Chondrocyte (in vitro differentiated cells): Measurements from ENCODE around the gene TMEM213. TPM values are rescaled to one million over a fixed set of nuclear protein-coding genes. Genes with fewer than 3 reads are reported as not detected.
"Not testable (repeated sequence)": the region's sequence is repeated elsewhere in the genome, so short reads cannot be mapped to it uniquely, and the experiment has no call there.

Source experiments
- DNase-seq: peaks from one replicate; pipeline ENCODE4 v3.0.0; 2021; ENCODE audit warnings: mixed read lengths, low spot score
- H3K27ac Mint-ChIP-seq: one replicate; pipeline ENCODE4 v1.8.0; 2021; ENCODE audit warnings: mild to moderate bottlenecking, moderate library complexity, mixed read lengths; ENCODE audit not compliant: unreplicated experiment
- H3K27me3 Mint-ChIP-seq: 2 replicates; pipeline ENCODE4 v1.8.0; 2021; ENCODE audit warnings: low read depth, mixed read lengths
- H3K36me3 Mint-ChIP-seq: 2 replicates; pipeline ENCODE4 v1.8.0; 2021; ENCODE audit warnings: low read depth, mixed read lengths
- H3K4me1 Mint-ChIP-seq: 2 replicates; pipeline ENCODE4 v1.8.0; 2021; ENCODE audit warnings: low read depth, mild to moderate bottlenecking, mixed read lengths
- H3K4me3 Mint-ChIP-seq: one replicate; pipeline ENCODE4 v1.8.0; 2021; ENCODE audit warnings: mild to moderate bottlenecking, moderate library complexity, mixed read lengths; ENCODE audit not compliant: unreplicated experiment
- H3K9me3 Mint-ChIP-seq: 2 replicates; pipeline ENCODE4 v1.8.0; 2021; ENCODE audit warnings: low read depth, mixed read lengths
- CTCF ChIP-seq: fragments of 200-600 bp; sonication (generic); IDR thresholded peaks from 2 replicates; pipeline ENCODE4 v1.5.0; 2021; ENCODE audit warnings: antibody characterized with exemption, mild to moderate bottlenecking, moderate library complexity
- total RNA-seq: library from RNA; stranded (reverse); gene quantifications from 3 replicates; pipeline ENCODE4 v1.2.1, GENCODE V29; 2021

Gene TMEM213
- total RNA-seq, 1 donor from 2014 or later, result not detected

DNA sequence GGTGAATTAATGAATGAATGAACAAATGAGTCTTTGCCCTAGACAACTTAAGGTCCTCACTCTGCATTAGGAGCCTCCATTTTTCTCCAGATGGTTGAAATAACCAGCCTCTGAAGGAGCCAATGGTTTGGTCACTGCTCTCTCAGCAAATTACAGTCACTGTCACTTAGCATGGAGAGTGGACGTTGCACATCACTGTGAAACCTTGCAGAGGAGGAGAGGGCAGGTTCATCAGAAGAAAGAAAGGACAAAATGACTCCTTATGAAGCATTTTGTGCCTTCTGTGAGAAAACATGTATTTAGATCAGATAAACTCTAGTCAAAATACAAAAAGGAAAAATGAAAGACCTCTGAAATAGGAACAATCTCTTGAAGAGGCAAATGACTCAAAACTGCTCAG lies 6.8 kb downstream of the TMEM213 start:
- Mint-ChIP-seq H3K4me1 (no peaks in the 10 kb centered on the region), H3K36me3 (no peaks in the 10 kb centered on the region), H3K9me3 (no peaks in the 10 kb centered on the region), H3K27me3 (peaks cover 18% of the 10 kb centered on the region), H3K4me3 (no peak overlapping the region), H3K27ac (no peak overlapping the region)
- TF ChIP-seq CTCF, result no peak
- DNase-seq, result no peak

GRCh38 chr7:138809346-138809745 lies 11.6 kb downstream of the TMEM213 start:
- Mint-ChIP-seq H3K27me3 (peaks cover 8% of the 10 kb centered on the region), H3K9me3 (no peaks in the 10 kb centered on the region), H3K4me1 (no peaks in the 10 kb centered on the region), H3K4me3 (no peak overlapping the region), H3K27ac (no peak overlapping the region), H3K36me3 (no peaks in the 10 kb centered on the region)
- no peak for DNase-seq
- no peak for TF ChIP-seq CTCF

GRCh38 chr7:138811327-138811726 lies 13.5 kb downstream of the TMEM213 start:
- H3K9me3 Mint-ChIP-seq, H3K36me3 Mint-ChIP-seq, H3K27me3 Mint-ChIP-seq, DNase-seq, H3K4me1 Mint-ChIP-seq, H3K4me3 Mint-ChIP-seq, H3K27ac Mint-ChIP-seq: not testable (repeated sequence)

- H3K27ac Mint-ChIP-seq, result no peak overlapping the region
- TF ChIP-seq CTCF, result no peak
Measured at GRCh38 chr7:138813945-138814344, 16.2 kb downstream of the TMEM213 start.

GRCh38 chr7:138814816-138815332 lies 17.1 kb downstream of the TMEM213 start:
- Mint-ChIP-seq H3K36me3 (no peaks in the 10 kb centered on the region), H3K27ac (no peak overlapping the region), H3K4me1 (no peaks in the 10 kb centered on the region), H3K4me3 (no peak overlapping the region), H3K27me3 (no peaks in the 10 kb centered on the region), H3K9me3 (no peaks in the 10 kb centered on the region)
- TF ChIP-seq CTCF, result no peak
- no peak for DNase-seq

More at GRCh38 chr7:138813945-138814344, 16.2 kb downstream of the TMEM213 start:
- Mint-ChIP-seq H3K36me3 (no peaks in the 10 kb centered on the region), H3K27me3 (no peaks in the 10 kb centered on the region), H3K9me3 (no peaks in the 10 kb centered on the region), H3K4me1 (no peaks in the 10 kb centered on the region), H3K4me3 (no peak overlapping the region)
- no peak for DNase-seq

DNA sequence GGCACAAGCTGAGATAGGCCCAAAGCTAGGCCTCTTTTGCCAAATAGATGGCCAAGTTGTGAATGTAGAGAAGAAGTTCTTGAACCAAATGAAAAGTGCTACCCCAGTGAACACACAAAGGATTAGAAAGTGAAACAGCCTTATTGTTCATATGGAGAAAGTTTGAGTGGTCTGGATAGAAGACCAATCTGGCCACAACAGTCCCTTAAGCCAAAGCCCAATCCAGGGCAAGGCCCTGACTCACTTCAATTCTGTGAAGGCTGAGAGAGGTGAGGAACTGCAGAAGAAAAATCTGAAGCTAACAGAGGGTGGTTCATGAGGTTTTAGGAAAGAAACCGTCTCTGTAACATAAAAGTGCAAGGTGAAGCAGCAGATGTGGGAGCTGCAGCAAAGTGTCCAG lies 18.9 kb downstream of the TMEM213 start:
- Mint-ChIP-seq H3K4me1 (no peaks in the 10 kb centered on the region), H3K9me3 (no peaks in the 10 kb centered on the region), H3K36me3 (no peaks in the 10 kb centered on the region), H3K27ac (no peak overlapping the region), H3K27me3 (no peaks in the 10 kb centered on the region), H3K4me3 (no peak overlapping the region)
- no peak for DNase-seq
- no peak for TF ChIP-seq CTCF
